ENCODE measurements around the gene ISG15. TPM values are rescaled to one million over a fixed set of nuclear protein-coding genes. Genes with fewer than 3 reads are reported as not detected.

Gene ISG15
- total and polyA plus RNA-seq, 2 of the 13 experiments (the other 11 are each of a cell fraction or from before 2014, with no cell fraction given): 42.1 to 54.9 TPM

- no TSS peak for BruUV-seq (replicated peaks)
- no peak overlapping the region for H3K27ac ChIP-seq (ENCODE audit: extremely low read length, insufficient read depth, low read length)
- H3K79me2 ChIP-seq (ENCODE audit: insufficient read depth, low read length): no peaks in the 10 kb centered on the region
- H4K20me1 ChIP-seq (ENCODE audit: insufficient read depth, low read length): no peaks in the 10 kb centered on the region
- H2AFZ ChIP-seq (ENCODE audit: low read length): no peak overlapping the region
- H3K36me3 ChIP-seq (replicated peaks in 1 of 2; ENCODE audit: control insufficient read depth in 1 of 2, insufficient read depth in 2 of 2, low read length in 2 of 2): no peaks in the 10 kb centered on the region
- DNase-seq (ENCODE audit: low spot score) (no peak), ATAC-seq (peak; percentile 22), FAIRE-seq (no peak)
- in situ Hi-C loops (cut with HindIII; ENCODE audit: extremely low pct_ligation_motif_present, low pct_unique_long_range_greater_than_20kb): no loop called here
- no peaks in the 10 kb centered on the region; a peak in 1 of 5 replicates for H3K27me3 ChIP-seq (ENCODE audit: control insufficient read depth in 1 of 2, insufficient read depth in 2 of 2, low read length in 2 of 2)
- ChIA-PET POLR2A (interaction anchor here (5.9 kb wide), 1 partner anchor 9 kb away, joined by 61 read pairs; no protein-coding TSS in a partner anchor), CTCF (ENCODE audit: low intra/inter-chr PET ratio, low total read pairs) (interaction anchor here (0.6 to 2.8 kb wide), 2 partner anchors 45 to 49 kb away, joined by 3 to 15 read pairs; no protein-coding TSS in a partner anchor)
- intact Hi-C loops (cut with micrococcal nuclease; ENCODE audit: unreplicated experiment): loop anchor here (5.0 kb wide), 1 partner anchor 42 kb away; no protein-coding TSS in a partner anchor
- H3K4me2 ChIP-seq (ENCODE audit: low read depth, low read length): no peak overlapping the region
- peaks cover 53% of the 10 kb centered on the region for H3K4me1 ChIP-seq (ENCODE audit: insufficient read depth, low read length)
- no peak overlapping the region for H3K9ac ChIP-seq (ENCODE audit: insufficient read depth, low read depth, low read length)
- H3K4me3 ChIP-seq (replicated peaks in 1 of 3; ENCODE audit: insufficient read depth in 1 of 3, low read depth in 2 of 3, low read length in 3 of 3): peak overlapping the region in 1 of 3 experiments; percentile 86; a peak in 1 of 6 replicates
- 57% methylated on average over 10 of the region's 20 CpGs for WGBS (ENCODE audit: low lambda C conversion rate)
- no peaks in the 10 kb centered on the region for H3K9me3 ChIP-seq (ENCODE audit: low read length)
- TF ChIP-seq THRA (CRISPR knock-in tag; IDR thresholded peaks at IDR 0.05; ENCODE audit: borderline replicate concordance) (peak; percentile 51; the same call in 1 of the 2 replicates), RXRA (CRISPR knock-in tag; IDR thresholded peaks at IDR 0.05) (0 out of 2 replicates have a peak, but pooled peaks have one; percentile 30), NRL (CRISPR knock-in tag; IDR thresholded peaks at IDR 0.05; ENCODE audit: borderline replicate concordance) (0 out of 2 replicates have a peak, but pooled peaks have one; percentile 24), ZBTB7B (CRISPR knock-in tag; IDR thresholded peaks at IDR 0.05) (peak; percentile 93), POLR2AphosphoS5 (IDR thresholded peaks at IDR 0.05; ENCODE audit: low read depth, low read length) (no peak), ATF6 (CRISPR knock-in tag; conservative IDR thresholded peaks at IDR 0.05) (no peak), MXI1 (IDR thresholded peaks at IDR 0.05; ENCODE audit: borderline replicate concordance, low read depth, low read length) (peak; percentile 17; the same call in 1 of the 3 replicates), PATZ1 (CRISPR knock-in tag; IDR thresholded peaks at IDR 0.05) (peak; percentile 56; the same call in 1 of the 2 replicates), ZBTB4 (CRISPR knock-in tag; IDR thresholded peaks at IDR 0.05; ENCODE audit: borderline replicate concordance) (no peak), KDM2A (CRISPR knock-in tag; IDR thresholded peaks at IDR 0.05; ENCODE audit: borderline replicate concordance, low read depth) (peak; percentile 41; the same call in 1 of the 2 replicates), ZBTB2 (CRISPR knock-in tag; IDR thresholded peaks at IDR 0.05; ENCODE audit: low read depth) (no peak)
These were observed 1.7 kb downstream of the ISG15 start for GRCh38 chr1:1014799-1015681.

Data from HepG2 (cell line).